ENCODE data around the gene RET.

DNA sequence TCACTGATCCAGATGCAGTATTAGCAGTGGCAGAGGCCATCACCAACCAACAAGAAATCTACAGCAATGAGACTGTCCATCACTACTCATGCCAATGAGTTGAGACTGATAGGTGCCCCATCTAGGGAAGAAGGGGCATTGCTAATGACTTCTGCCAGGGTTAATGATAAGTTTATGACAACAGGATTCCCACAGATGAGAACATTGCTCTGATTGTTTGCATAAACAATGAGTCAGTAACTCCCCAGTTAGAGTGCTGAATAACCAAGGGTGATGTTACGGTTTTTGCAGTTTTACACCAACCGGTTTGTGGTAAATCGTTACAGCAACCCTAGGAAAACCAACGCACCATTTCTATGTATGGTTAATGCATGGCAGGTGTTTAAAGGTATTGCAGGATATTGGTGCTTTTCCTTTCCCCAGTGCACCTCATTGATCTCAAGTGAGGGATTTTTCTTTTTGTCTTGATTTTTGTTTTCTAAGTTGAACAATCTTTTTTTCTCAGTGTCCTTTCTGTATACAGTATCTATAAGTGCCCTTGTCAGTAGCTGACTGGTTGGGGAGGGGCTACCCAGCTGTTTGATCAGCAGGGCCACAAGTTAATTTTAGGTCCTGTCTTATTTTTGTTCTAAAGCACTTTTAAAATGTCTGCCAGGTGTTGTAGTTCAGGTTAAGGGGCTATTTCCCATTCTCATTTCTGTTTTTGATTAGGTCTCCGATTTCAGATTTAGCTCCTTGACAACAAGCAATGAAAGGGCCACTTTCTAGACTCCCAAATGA lies 57.4 kb downstream of the RET start:
- TF ChIP-seq CTCF (IDR thresholded peaks at IDR 0.05 in 4 of 5, conservative IDR thresholded peaks at IDR 0.05 in 1 of 5) = no peak
- TF ChIP-seq POLR2A (IDR thresholded peaks at IDR 0.05) = no peak
